Measurements from ENCODE around the gene NPY1R.

Gene NPY1R

GRCh38 chr4:163332526-163333406 lies at the start of gene NPY1R:
Gene NPY1R, minus strand, starts transcription at chr4:163332596. Its CDS starts 6,042 bp downstream, at chr4:163326554.
- peaks cover 58% of the 10 kb centered on the region for H3K27me3 ChIP-seq (ENCODE audit: insufficient read depth, low read length)
- H2AFZ ChIP-seq (ENCODE audit: low read length, unreplicated experiment) = peak within 1 kb of the TSS; percentile 17
- no peaks in the 10 kb centered on the region for H3K4me1 ChIP-seq (ENCODE audit: control insufficient read depth, insufficient read depth, low read length, unreplicated experiment)
- H3K36me3 ChIP-seq (ENCODE audit: insufficient read depth, low read length) = no peaks in the 10 kb centered on the region
- H3K27ac ChIP-seq (ENCODE audit: low read depth, low read length) = no peak within 1 kb of the TSS
- peak within 1 kb of the TSS; percentile 82 for H3K4me3 ChIP-seq (ENCODE audit: low read depth, low read length)
- H3K79me2 ChIP-seq (ENCODE audit: control insufficient read depth, insufficient read depth, low read length, unreplicated experiment) = no peaks in the 10 kb centered on the region

GRCh38 chr4:163380703-163381102 lies 48.3 kb upstream of the NPY1R start:
- Histone ChIP-seq H3K79me2 (ENCODE audit: control insufficient read depth, insufficient read depth, low read length, unreplicated experiment) (no peaks in the 10 kb centered on the region), H3K36me3 (ENCODE audit: insufficient read depth, low read length) (no peaks in the 10 kb centered on the region), H3K4me1 (ENCODE audit: control insufficient read depth, insufficient read depth, low read length, unreplicated experiment) (no peaks in the 10 kb centered on the region), H3K27me3 (ENCODE audit: insufficient read depth, low read length) (peaks cover 10% of the 10 kb centered on the region; the same call in 1 of the 2 replicates), H3K27ac (ENCODE audit: low read depth, low read length) (no peak overlapping the region), H3K4me3 (ENCODE audit: low read depth, low read length) (no peak overlapping the region), H2AFZ (ENCODE audit: low read length, unreplicated experiment) (no peak overlapping the region)

- Histone ChIP-seq H3K79me2 (ENCODE audit: control insufficient read depth, insufficient read depth, low read length, unreplicated experiment) (no peaks in the 10 kb centered on the region), H3K27ac (ENCODE audit: low read depth, low read length) (no peak overlapping the region), H3K4me3 (ENCODE audit: low read depth, low read length) (no peak overlapping the region), H3K4me1 (ENCODE audit: control insufficient read depth, insufficient read depth, low read length, unreplicated experiment) (no peaks in the 10 kb centered on the region), H3K36me3 (ENCODE audit: insufficient read depth, low read length) (no peaks in the 10 kb centered on the region), H2AFZ (ENCODE audit: low read length, unreplicated experiment) (no peak overlapping the region), H3K27me3 (ENCODE audit: insufficient read depth, low read length) (peaks cover 3% of the 10 kb centered on the region; the same call in 1 of the 2 replicates)
Measured at GRCh38 chr4:163378661-163379060, 46.3 kb upstream of the NPY1R start.

GRCh38 chr4:163372029-163372428 lies 39.6 kb upstream of the NPY1R start:
- Histone ChIP-seq H3K4me3 (ENCODE audit: low read depth, low read length) (no peak overlapping the region), H3K36me3 (ENCODE audit: insufficient read depth, low read length) (no peaks in the 10 kb centered on the region), H2AFZ (ENCODE audit: low read length, unreplicated experiment) (no peak overlapping the region), H3K27me3 (ENCODE audit: insufficient read depth, low read length) (peaks cover 6% of the 10 kb centered on the region; the same call in 1 of the 2 replicates), H3K79me2 (ENCODE audit: control insufficient read depth, insufficient read depth, low read length, unreplicated experiment) (no peaks in the 10 kb centered on the region), H3K4me1 (ENCODE audit: control insufficient read depth, insufficient read depth, low read length, unreplicated experiment) (no peaks in the 10 kb centered on the region), H3K27ac (ENCODE audit: low read depth, low read length) (no peak overlapping the region)

GRCh38 chr4:163367651-163368050 lies 35.3 kb upstream of the NPY1R start:
- peaks cover 6% of the 10 kb centered on the region; the same call in 1 of the 2 replicates for H3K27me3 ChIP-seq (ENCODE audit: insufficient read depth, low read length)
- no peak overlapping the region for H3K4me3 ChIP-seq (ENCODE audit: low read depth, low read length)
- H3K79me2 ChIP-seq (ENCODE audit: control insufficient read depth, insufficient read depth, low read length, unreplicated experiment) = no peaks in the 10 kb centered on the region
- H2AFZ ChIP-seq (ENCODE audit: low read length, unreplicated experiment) = no peak overlapping the region
- no peaks in the 10 kb centered on the region for H3K4me1 ChIP-seq (ENCODE audit: control insufficient read depth, insufficient read depth, low read length, unreplicated experiment)
- no peak overlapping the region for H3K27ac ChIP-seq (ENCODE audit: low read depth, low read length)
- H3K36me3 ChIP-seq (ENCODE audit: insufficient read depth, low read length) = no peaks in the 10 kb centered on the region

- Histone ChIP-seq H3K4me3 (ENCODE audit: low read depth, low read length) (no peak overlapping the region), H3K4me1 (ENCODE audit: control insufficient read depth, insufficient read depth, low read length, unreplicated experiment) (no peaks in the 10 kb centered on the region), H3K27ac (ENCODE audit: low read depth, low read length) (no peak overlapping the region), H3K27me3 (ENCODE audit: insufficient read depth, low read length) (peaks cover 34% of the 10 kb centered on the region), H3K36me3 (ENCODE audit: insufficient read depth, low read length) (no peaks in the 10 kb centered on the region), H3K79me2 (ENCODE audit: control insufficient read depth, insufficient read depth, low read length, unreplicated experiment) (no peaks in the 10 kb centered on the region), H2AFZ (ENCODE audit: low read length, unreplicated experiment) (no peak overlapping the region)
Measured at GRCh38 chr4:163356104-163356503, 23.7 kb upstream of the NPY1R start.

GRCh38 chr4:163353054-163353453 lies 20.7 kb upstream of the NPY1R start:
- Histone ChIP-seq H2AFZ (ENCODE audit: low read length, unreplicated experiment) (no peak overlapping the region), H3K27ac (ENCODE audit: low read depth, low read length) (no peak overlapping the region), H3K79me2 (ENCODE audit: control insufficient read depth, insufficient read depth, low read length, unreplicated experiment) (no peaks in the 10 kb centered on the region)

GRCh38 chr4:163350672-163351071 lies 18.3 kb upstream of the NPY1R start:
- Histone ChIP-seq H3K36me3 (ENCODE audit: insufficient read depth, low read length) (no peaks in the 10 kb centered on the region), H3K27me3 (ENCODE audit: insufficient read depth, low read length) (peaks cover 36% of the 10 kb centered on the region), H3K4me3 (ENCODE audit: low read depth, low read length) (no peak overlapping the region), H3K4me1 (ENCODE audit: control insufficient read depth, insufficient read depth, low read length, unreplicated experiment) (no peaks in the 10 kb centered on the region), H3K79me2 (ENCODE audit: control insufficient read depth, insufficient read depth, low read length, unreplicated experiment) (no peaks in the 10 kb centered on the region), H3K27ac (ENCODE audit: low read depth, low read length) (no peak overlapping the region), H2AFZ (ENCODE audit: low read length, unreplicated experiment) (no peak overlapping the region)

More at GRCh38 chr4:163353054-163353453, 20.7 kb upstream of the NPY1R start:
- H3K27me3 ChIP-seq (ENCODE audit: insufficient read depth, low read length) = peaks cover 25% of the 10 kb centered on the region
- no peak overlapping the region for H3K4me3 ChIP-seq (ENCODE audit: low read depth, low read length)
- H3K4me1 ChIP-seq (ENCODE audit: control insufficient read depth, insufficient read depth, low read length, unreplicated experiment) = no peaks in the 10 kb centered on the region
- H3K36me3 ChIP-seq (ENCODE audit: insufficient read depth, low read length) = no peaks in the 10 kb centered on the region

GRCh38 chr4:163344147-163345125 lies 12.0 kb upstream of the NPY1R start:
- Histone ChIP-seq H3K4me3 (ENCODE audit: low read depth, low read length) (peak overlapping the region; percentile 0; the same call in 1 of the 2 replicates), H3K36me3 (ENCODE audit: insufficient read depth, low read length) (no peaks in the 10 kb centered on the region), H3K27me3 (ENCODE audit: insufficient read depth, low read length) (peaks cover 76% of the 10 kb centered on the region)

GRCh38 chr4:163343604-163344146 lies 11.3 kb upstream of the NPY1R start, which contains the start of gene NPY5R:
Gene NPY5R, plus strand, starts transcription at chr4:163343892. Its CDS starts 6,382 bp downstream, at chr4:163350274.
- Histone ChIP-seq H3K79me2 (ENCODE audit: control insufficient read depth, insufficient read depth, low read length, unreplicated experiment) (no peaks in the 10 kb centered on the region), H3K27me3 (ENCODE audit: insufficient read depth, low read length) (peaks cover 83% of the 10 kb centered on the region), H3K27ac (ENCODE audit: low read depth, low read length) (no peak within 1 kb of the TSS)

More at GRCh38 chr4:163344147-163345125, 12.0 kb upstream of the NPY1R start:
- Histone ChIP-seq H3K27ac (ENCODE audit: low read depth, low read length) (no peak overlapping the region), H3K79me2 (ENCODE audit: control insufficient read depth, insufficient read depth, low read length, unreplicated experiment) (no peaks in the 10 kb centered on the region), H3K4me1 (ENCODE audit: control insufficient read depth, insufficient read depth, low read length, unreplicated experiment) (no peaks in the 10 kb centered on the region), H2AFZ (ENCODE audit: low read length, unreplicated experiment) (no peak overlapping the region)

More at GRCh38 chr4:163343604-163344146, 11.3 kb upstream of the NPY1R start, which contains the start of gene NPY5R:
- Histone ChIP-seq H2AFZ (ENCODE audit: low read length, unreplicated experiment) (no peak within 1 kb of the TSS), H3K4me1 (ENCODE audit: control insufficient read depth, insufficient read depth, low read length, unreplicated experiment) (no peaks in the 10 kb centered on the region), H3K36me3 (ENCODE audit: insufficient read depth, low read length) (no peaks in the 10 kb centered on the region), H3K4me3 (ENCODE audit: low read depth, low read length) (peak within 1 kb of the TSS; percentile 0; the same call in 1 of the 2 replicates)
